HepG2 (cell line): Measurements from ENCODE around the gene P2RX6. TPM values are rescaled to one million over a fixed set of nuclear protein-coding genes. Genes with fewer than 3 reads are reported as not detected.

Experiments used
- CREM ChIP-seq, 2 experiments: sonication (generic) in 1 of 2; formaldehyde crosslinking in 1 of 2; IDR thresholded peaks; 2 replicates each; pipeline versions ENCODE4 v1.4.0 to v1.6.1; 2016 to 2020; ENCODE audit warnings: antibody characterized with exemption in 1 of 2, mild to moderate bottlenecking in 1 of 2, missing genetic modification reagents in 1 of 2
- HNRNPK ChIP-seq: fragments of 200-400 bp; formaldehyde crosslinking; IDR thresholded peaks from 2 replicates; pipeline ENCODE4 v1.6.1; 2018; ENCODE audit warnings: low read length, low read depth, moderate library complexity, mild to moderate bottlenecking; ENCODE audit not compliant: poor library complexity, severe bottlenecking
- KDM2A ChIP-seq: sonication (generic); formaldehyde crosslinking; IDR thresholded peaks from 2 replicates; pipeline ENCODE4 v1.4.0; 2020; ENCODE audit warnings: low read depth, missing genetic modification reagents, borderline replicate concordance
- MXI1 ChIP-seq: IDR thresholded peaks from 3 replicates; pipeline ENCODE4 v1.6.1; 2012; ENCODE audit warnings: low read depth, low read length, inconsistent platforms, borderline replicate concordance
- MZF1 ChIP-seq: sonication (generic); formaldehyde crosslinking; IDR thresholded peaks from 2 replicates; pipeline ENCODE4 v1.8.1; 2023; ENCODE audit warnings: mild to moderate bottlenecking, missing genetic modification reagents, borderline replicate concordance
- NFE2L1 ChIP-seq: sonication (generic); formaldehyde crosslinking; IDR thresholded peaks from 2 replicates; pipeline ENCODE4 v1.4.0; 2020; ENCODE audit warnings: missing genetic modification reagents, mild to moderate bottlenecking, borderline replicate concordance
- POLR2G ChIP-seq: fragments of 200-400 bp; formaldehyde crosslinking; IDR thresholded peaks from 2 replicates; pipeline ENCODE4 v1.6.1; 2018; ENCODE audit warnings: mild to moderate bottlenecking, low read depth, low read length, moderate library complexity
- SATB2 ChIP-seq: sonication (generic); formaldehyde crosslinking; IDR thresholded peaks from 2 replicates; pipeline ENCODE4 v1.5.0; 2020; ENCODE audit warnings: missing genetic modification reagents
- TEAD2 ChIP-seq: sonication (generic); formaldehyde crosslinking; IDR thresholded peaks from 2 replicates; pipeline ENCODE4 v1.9.0; 2021; ENCODE audit warnings: missing genetic modification reagents
- ZMYM2 ChIP-seq: sonication (generic); formaldehyde crosslinking; IDR thresholded peaks from 2 replicates; pipeline ENCODE4 v1.8.0; 2022; ENCODE audit warnings: mild to moderate bottlenecking, missing genetic modification reagents
- ZNF839 ChIP-seq: sonication (generic); formaldehyde crosslinking; IDR thresholded peaks from 2 replicates; pipeline ENCODE4 v1.4.0; 2020; ENCODE audit warnings: missing genetic modification reagents, mild to moderate bottlenecking, borderline replicate concordance
- polyA plus RNA-seq, 8 experiments: library from polyadenylated mRNA; depleted of rRNA in 3 of 8; stranded (reverse) in 7 of 8; unstranded in 1 of 8; fragments of >200 nt; fragmentation: Illumina TruSeq in 4 of 8; extraction: Trizol in 4 of 8; gene quantifications; 2 replicates each; pipeline versions ENCODE4 v1.2.1 to v1.2.3, GENCODE V29; 2011 to 2016; ENCODE audit warnings: low read depth in 4 of 8, missing spikeins in 1 of 8, mixed read lengths in 1 of 8; ENCODE audit not compliant: insufficient read depth in 1 of 8
- total RNA-seq, 5 experiments: library from RNA; depleted of rRNA; stranded (reverse); fragments of >200 nt; fragmentation: Illumina TruSeq; extraction: Trizol; gene quantifications; 2 replicates each; pipeline ENCODE4 v1.2.3, GENCODE V29; 2016; ENCODE audit warnings: low read depth in 1 of 5
- TF ChIP-seq, protein P1 (sequence below): sonication (generic); formaldehyde crosslinking; IDR thresholded peaks from 2 replicates; pipeline ENCODE4 v1.4.0; 2020; ENCODE audit warnings: missing genetic modification reagents
- TF ChIP-seq, protein P2 (sequence below): IDR thresholded peaks from 2 replicates; pipeline ENCODE4 v1.4.0; 2020; ENCODE audit warnings: mild to moderate bottlenecking, missing genetic modification reagents
- TF ChIP-seq, protein P3 (sequence below): sonication (generic); formaldehyde crosslinking; IDR thresholded peaks from 2 replicates; pipeline ENCODE4 v1.5.1; 2020; ENCODE audit warnings: missing genetic modification reagents, mild to moderate bottlenecking, borderline replicate concordance
- TF ChIP-seq, protein P4 (sequence below): sonication (generic); formaldehyde crosslinking; IDR thresholded peaks from 2 replicates; pipeline ENCODE4 v1.5.0; 2020; ENCODE audit warnings: mild to moderate bottlenecking, low read depth, missing genetic modification reagents, borderline replicate concordance
- TF ChIP-seq, protein P5 (sequence below): sonication (generic); formaldehyde crosslinking; IDR thresholded peaks from 2 replicates; pipeline ENCODE4 v1.4.0; 2020; ENCODE audit warnings: missing genetic modification reagents, borderline replicate concordance

The P2RX6 gene
- total and polyA plus RNA-seq, 2 of the 13 experiments (the other 11 are each of a cell fraction or from before 2014, with no cell fraction given), result 0.04 to 0.12 TPM

DNA sequence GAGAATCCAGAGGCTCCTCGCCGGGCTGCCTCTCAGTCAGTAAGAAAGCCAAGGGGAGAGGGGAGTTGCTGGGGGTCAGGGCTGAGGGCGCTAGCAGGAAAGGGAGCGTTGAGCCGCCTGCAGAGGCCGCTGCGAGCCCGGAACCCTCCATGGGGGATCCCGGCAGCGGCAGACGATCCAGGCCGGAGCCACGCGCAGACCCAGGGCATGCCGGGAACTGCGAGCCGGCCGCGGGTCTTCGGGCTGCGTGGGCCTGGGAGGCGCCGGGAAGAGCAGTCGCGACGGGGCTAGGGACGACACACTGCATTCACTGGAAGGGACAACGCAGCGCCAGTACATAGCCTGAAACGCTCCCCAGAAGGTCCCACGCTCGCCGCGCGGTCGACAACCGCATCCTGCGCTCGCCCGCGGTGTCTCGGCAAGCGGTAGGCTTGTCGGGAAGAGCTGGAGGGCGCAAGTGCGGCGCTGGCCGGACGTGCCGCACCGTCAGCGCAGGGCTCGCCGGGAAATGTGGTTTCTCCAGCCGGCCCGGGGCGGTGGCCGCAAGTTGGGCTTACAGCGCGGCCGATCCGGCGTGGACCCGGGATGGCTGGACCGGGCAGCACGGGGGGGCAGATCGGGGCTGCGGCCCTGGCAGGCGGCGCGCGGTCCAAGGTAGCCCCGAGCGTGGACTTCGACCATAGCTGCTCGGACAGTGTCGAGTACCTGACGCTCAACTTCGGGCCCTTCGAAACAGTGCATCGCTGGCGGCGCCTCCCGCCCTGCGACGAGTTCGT is 33.0 kb upstream of the P2RX6 start, which contains the start of gene LZTR1 (continued):
- TF ChIP-seq CREM (IDR thresholded peaks at IDR 0.05), result peak; percentile 46; the same call in 1 of the 2 replicates
- no peak for TF ChIP-seq CREM (CRISPR knock-in tag; IDR thresholded peaks at IDR 0.05)
- peak; percentile 99 for TF ChIP-seq KDM2A (CRISPR knock-in tag)
- peak; percentile 59; the same call in 1 of the 3 replicates for TF ChIP-seq MXI1
- TF ChIP-seq NFE2L1 (CRISPR knock-in tag), result no peak
- 0 out of 2 replicates have a peak, but pooled peaks have one; percentile 46 for TF ChIP-seq MZF1 (CRISPR knock-in tag)
- peak; percentile 83 for TF ChIP-seq TEAD2 (CRISPR knock-in tag)
- TF ChIP-seq ZMYM2, result no peak
- TF ChIP-seq HNRNPK, result peak; percentile 75
- TF ChIP-seq, protein P1, sequence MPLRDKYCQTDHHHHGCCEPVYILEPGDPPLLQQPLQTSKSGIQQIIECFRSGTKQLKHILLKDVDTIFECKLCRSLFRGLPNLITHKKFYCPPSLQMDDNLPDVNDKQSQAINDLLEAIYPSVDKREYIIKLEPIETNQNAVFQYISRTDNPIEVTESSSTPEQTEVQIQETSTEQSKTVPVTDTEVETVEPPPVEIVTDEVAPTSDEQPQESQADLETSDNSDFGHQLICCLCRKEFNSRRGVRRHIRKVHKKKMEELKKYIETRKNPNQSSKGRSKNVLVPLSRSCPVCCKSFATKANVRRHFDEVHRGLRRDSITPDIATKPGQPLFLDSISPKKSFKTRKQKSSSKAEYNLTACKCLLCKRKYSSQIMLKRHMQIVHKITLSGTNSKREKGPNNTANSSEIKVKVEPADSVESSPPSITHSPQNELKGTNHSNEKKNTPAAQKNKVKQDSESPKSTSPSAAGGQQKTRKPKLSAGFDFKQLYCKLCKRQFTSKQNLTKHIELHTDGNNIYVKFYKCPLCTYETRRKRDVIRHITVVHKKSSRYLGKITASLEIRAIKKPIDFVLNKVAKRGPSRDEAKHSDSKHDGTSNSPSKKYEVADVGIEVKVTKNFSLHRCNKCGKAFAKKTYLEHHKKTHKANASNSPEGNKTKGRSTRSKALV (CRISPR knock-in tag), result peak; percentile 94
- TF ChIP-seq, protein P2, sequence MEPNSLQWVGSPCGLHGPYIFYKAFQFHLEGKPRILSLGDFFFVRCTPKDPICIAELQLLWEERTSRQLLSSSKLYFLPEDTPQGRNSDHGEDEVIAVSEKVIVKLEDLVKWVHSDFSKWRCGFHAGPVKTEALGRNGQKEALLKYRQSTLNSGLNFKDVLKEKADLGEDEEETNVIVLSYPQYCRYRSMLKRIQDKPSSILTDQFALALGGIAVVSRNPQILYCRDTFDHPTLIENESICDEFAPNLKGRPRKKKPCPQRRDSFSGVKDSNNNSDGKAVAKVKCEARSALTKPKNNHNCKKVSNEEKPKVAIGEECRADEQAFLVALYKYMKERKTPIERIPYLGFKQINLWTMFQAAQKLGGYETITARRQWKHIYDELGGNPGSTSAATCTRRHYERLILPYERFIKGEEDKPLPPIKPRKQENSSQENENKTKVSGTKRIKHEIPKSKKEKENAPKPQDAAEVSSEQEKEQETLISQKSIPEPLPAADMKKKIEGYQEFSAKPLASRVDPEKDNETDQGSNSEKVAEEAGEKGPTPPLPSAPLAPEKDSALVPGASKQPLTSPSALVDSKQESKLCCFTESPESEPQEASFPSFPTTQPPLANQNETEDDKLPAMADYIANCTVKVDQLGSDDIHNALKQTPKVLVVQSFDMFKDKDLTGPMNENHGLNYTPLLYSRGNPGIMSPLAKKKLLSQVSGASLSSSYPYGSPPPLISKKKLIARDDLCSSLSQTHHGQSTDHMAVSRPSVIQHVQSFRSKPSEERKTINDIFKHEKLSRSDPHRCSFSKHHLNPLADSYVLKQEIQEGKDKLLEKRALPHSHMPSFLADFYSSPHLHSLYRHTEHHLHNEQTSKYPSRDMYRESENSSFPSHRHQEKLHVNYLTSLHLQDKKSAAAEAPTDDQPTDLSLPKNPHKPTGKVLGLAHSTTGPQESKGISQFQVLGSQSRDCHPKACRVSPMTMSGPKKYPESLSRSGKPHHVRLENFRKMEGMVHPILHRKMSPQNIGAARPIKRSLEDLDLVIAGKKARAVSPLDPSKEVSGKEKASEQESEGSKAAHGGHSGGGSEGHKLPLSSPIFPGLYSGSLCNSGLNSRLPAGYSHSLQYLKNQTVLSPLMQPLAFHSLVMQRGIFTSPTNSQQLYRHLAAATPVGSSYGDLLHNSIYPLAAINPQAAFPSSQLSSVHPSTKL (CRISPR knock-in tag), result no peak
- TF ChIP-seq, protein P3, sequence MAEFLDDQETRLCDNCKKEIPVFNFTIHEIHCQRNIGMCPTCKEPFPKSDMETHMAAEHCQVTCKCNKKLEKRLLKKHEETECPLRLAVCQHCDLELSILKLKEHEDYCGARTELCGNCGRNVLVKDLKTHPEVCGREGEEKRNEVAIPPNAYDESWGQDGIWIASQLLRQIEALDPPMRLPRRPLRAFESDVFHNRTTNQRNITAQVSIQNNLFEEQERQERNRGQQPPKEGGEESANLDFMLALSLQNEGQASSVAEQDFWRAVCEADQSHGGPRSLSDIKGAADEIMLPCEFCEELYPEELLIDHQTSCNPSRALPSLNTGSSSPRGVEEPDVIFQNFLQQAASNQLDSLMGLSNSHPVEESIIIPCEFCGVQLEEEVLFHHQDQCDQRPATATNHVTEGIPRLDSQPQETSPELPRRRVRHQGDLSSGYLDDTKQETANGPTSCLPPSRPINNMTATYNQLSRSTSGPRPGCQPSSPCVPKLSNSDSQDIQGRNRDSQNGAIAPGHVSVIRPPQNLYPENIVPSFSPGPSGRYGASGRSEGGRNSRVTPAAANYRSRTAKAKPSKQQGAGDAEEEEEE, result no peak
- TF ChIP-seq POLR2G, result peak; percentile 95
- TF ChIP-seq, protein P4, sequence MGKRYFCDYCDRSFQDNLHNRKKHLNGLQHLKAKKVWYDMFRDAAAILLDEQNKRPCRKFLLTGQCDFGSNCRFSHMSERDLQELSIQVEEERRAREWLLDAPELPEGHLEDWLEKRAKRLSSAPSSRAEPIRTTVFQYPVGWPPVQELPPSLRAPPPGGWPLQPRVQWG (CRISPR knock-in tag), result no peak
- peak; percentile 96 for TF ChIP-seq SATB2 (CRISPR knock-in tag)
- TF ChIP-seq, protein P5, sequence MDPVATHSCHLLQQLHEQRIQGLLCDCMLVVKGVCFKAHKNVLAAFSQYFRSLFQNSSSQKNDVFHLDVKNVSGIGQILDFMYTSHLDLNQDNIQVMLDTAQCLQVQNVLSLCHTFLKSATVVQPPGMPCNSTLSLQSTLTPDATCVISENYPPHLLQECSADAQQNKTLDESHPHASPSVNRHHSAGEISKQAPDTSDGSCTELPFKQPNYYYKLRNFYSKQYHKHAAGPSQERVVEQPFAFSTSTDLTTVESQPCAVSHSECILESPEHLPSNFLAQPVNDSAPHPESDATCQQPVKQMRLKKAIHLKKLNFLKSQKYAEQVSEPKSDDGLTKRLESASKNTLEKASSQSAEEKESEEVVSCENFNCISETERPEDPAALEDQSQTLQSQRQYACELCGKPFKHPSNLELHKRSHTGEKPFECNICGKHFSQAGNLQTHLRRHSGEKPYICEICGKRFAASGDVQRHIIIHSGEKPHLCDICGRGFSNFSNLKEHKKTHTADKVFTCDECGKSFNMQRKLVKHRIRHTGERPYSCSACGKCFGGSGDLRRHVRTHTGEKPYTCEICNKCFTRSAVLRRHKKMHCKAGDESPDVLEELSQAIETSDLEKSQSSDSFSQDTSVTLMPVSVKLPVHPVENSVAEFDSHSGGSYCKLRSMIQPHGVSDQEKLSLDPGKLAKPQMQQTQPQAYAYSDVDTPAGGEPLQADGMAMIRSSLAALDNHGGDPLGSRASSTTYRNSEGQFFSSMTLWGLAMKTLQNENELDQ (CRISPR knock-in tag), result 0 out of 2 replicates have a peak, but pooled peaks have one; percentile 61
- peak; percentile 52; the same call in 1 of the 2 replicates for TF ChIP-seq ZNF839 (CRISPR knock-in tag)
